ENCODE measurements around the gene C16orf46.

DNA sequence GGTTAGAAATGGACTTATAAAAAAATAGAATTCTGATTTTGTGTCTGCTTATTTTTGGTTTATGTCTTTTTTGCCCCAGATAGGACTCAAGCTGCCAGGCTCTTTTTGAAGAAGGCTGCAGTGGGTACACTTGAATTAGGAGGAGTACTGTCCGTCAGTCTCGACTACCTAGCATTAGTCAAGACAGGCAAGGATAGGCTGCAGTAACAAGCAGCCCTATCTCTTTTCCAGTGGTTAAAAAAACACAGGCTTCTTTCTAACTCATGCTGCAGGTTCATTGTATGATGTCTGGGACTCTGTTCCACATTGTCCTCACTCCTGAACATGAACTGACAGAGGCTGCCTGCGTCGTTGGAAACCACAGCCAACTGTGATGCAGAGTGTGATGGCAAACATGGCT lies 8.0 kb downstream of the C16orf46 start:
- TF ChIP-seq EZH2 (IDR thresholded peaks at IDR 0.05; ENCODE audit: borderline replicate concordance, insufficient read depth, low read length, poor library complexity, severe bottlenecking) = no peak
- TF ChIP-seq, protein P1, sequence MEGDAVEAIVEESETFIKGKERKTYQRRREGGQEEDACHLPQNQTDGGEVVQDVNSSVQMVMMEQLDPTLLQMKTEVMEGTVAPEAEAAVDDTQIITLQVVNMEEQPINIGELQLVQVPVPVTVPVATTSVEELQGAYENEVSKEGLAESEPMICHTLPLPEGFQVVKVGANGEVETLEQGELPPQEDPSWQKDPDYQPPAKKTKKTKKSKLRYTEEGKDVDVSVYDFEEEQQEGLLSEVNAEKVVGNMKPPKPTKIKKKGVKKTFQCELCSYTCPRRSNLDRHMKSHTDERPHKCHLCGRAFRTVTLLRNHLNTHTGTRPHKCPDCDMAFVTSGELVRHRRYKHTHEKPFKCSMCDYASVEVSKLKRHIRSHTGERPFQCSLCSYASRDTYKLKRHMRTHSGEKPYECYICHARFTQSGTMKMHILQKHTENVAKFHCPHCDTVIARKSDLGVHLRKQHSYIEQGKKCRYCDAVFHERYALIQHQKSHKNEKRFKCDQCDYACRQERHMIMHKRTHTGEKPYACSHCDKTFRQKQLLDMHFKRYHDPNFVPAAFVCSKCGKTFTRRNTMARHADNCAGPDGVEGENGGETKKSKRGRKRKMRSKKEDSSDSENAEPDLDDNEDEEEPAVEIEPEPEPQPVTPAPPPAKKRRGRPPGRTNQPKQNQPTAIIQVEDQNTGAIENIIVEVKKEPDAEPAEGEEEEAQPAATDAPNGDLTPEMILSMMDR (IDR thresholded peaks at IDR 0.05; ENCODE audit: poor library complexity, severe bottlenecking) = no peak
- no peak for TF ChIP-seq TAF1 (IDR thresholded peaks at IDR 0.05; ENCODE audit: low read depth)
- TF ChIP-seq, protein P2, sequence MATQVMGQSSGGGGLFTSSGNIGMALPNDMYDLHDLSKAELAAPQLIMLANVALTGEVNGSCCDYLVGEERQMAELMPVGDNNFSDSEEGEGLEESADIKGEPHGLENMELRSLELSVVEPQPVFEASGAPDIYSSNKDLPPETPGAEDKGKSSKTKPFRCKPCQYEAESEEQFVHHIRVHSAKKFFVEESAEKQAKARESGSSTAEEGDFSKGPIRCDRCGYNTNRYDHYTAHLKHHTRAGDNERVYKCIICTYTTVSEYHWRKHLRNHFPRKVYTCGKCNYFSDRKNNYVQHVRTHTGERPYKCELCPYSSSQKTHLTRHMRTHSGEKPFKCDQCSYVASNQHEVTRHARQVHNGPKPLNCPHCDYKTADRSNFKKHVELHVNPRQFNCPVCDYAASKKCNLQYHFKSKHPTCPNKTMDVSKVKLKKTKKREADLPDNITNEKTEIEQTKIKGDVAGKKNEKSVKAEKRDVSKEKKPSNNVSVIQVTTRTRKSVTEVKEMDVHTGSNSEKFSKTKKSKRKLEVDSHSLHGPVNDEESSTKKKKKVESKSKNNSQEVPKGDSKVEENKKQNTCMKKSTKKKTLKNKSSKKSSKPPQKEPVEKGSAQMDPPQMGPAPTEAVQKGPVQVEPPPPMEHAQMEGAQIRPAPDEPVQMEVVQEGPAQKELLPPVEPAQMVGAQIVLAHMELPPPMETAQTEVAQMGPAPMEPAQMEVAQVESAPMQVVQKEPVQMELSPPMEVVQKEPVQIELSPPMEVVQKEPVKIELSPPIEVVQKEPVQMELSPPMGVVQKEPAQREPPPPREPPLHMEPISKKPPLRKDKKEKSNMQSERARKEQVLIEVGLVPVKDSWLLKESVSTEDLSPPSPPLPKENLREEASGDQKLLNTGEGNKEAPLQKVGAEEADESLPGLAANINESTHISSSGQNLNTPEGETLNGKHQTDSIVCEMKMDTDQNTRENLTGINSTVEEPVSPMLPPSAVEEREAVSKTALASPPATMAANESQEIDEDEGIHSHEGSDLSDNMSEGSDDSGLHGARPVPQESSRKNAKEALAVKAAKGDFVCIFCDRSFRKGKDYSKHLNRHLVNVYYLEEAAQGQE (IDR thresholded peaks at IDR 0.05; ENCODE audit: borderline replicate concordance) = no peak
- no peak for TF ChIP-seq EP300 (conservative IDR thresholded peaks at IDR 0.05; ENCODE audit: poor library complexity, severe bottlenecking)
- TF ChIP-seq POLR2AphosphoS5 (IDR thresholded peaks at IDR 0.05) = no peak
- TF ChIP-seq MXI1 (conservative IDR thresholded peaks at IDR 0.05; ENCODE audit: poor library complexity, severe bottlenecking) = no peak
- TF ChIP-seq RAD21 (conservative IDR thresholded peaks at IDR 0.05) = no peak

Measured in neural cell (in vitro differentiated cells).